LNCaP clone FGC (cell line): ENCODE measurements around the gene ALDOA.
"Not testable (repeated sequence)": the region's sequence is repeated elsewhere in the genome, so short reads cannot be mapped to it uniquely, and the experiment has no call there.

ENCODE experiments used
- DNase-seq: peaks from one replicate; pipeline ENCODE4 v3.0.0-alpha.2; 2011; ENCODE audit warnings: low read depth
- H3K4me3 ChIP-seq: 2 replicates; pipeline ENCODE4 v1.5.1; 2011; ENCODE audit warnings: mild to moderate bottlenecking, low read depth, low read length, control low read depth
- TF ChIP-seq, protein P1 (sequence below): IDR thresholded peaks from 2 replicates; pipeline ENCODE4 v1.5.1; 2012; ENCODE audit warnings: mild to moderate bottlenecking; ENCODE audit not compliant: control insufficient read depth, insufficient read depth; ENCODE audit errors: extremely low read depth

The ALDOA gene

DNA sequence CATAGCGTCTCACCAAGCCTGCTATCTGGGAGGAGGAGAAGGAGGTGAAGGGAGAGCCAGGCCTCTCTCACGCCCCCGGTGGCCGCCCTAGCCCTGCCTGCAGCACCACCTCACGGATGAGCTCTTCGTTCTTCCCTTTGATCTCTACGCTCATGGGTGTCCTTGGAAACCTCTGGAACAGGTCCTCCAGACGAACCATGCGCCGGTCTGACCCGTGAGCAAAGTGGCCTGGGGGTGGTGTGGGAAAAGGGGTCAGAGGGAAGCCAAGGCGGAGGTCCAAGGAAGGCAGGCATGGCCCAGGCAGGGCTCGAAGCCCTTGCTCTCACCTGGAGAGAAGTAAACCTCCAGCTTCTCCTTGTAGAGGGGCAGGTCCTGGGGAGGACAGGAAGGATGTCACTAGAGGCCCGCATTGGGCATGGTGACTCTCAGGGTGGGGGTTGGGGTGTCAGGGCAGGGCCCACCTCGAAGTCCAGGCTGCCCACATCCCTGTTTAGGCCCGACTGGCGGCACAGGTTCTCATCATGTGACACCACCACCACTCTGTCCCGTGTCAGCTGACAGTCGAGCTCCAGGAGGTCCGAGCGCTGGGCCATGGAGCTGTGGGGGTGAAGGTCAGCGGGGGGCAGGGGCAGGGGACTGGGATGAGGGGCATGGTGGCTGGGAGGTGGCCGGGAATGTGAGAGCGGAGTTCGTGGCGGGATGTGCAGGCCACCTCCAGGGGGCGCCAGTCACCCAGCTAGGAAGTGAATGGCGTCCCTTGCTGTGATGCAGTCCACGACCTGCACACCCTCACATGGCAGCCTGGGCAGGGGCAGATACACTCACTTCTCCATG, 46.9 kb downstream of the ALDOA start:
- H3K4me3 ChIP-seq: no peak overlapping the region
- TF ChIP-seq, protein P1, sequence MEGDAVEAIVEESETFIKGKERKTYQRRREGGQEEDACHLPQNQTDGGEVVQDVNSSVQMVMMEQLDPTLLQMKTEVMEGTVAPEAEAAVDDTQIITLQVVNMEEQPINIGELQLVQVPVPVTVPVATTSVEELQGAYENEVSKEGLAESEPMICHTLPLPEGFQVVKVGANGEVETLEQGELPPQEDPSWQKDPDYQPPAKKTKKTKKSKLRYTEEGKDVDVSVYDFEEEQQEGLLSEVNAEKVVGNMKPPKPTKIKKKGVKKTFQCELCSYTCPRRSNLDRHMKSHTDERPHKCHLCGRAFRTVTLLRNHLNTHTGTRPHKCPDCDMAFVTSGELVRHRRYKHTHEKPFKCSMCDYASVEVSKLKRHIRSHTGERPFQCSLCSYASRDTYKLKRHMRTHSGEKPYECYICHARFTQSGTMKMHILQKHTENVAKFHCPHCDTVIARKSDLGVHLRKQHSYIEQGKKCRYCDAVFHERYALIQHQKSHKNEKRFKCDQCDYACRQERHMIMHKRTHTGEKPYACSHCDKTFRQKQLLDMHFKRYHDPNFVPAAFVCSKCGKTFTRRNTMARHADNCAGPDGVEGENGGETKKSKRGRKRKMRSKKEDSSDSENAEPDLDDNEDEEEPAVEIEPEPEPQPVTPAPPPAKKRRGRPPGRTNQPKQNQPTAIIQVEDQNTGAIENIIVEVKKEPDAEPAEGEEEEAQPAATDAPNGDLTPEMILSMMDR: peak; percentile 54
- DNase-seq: no peak

- TF ChIP-seq, protein P1: no peak
- DNase-seq: no peak
- no peak within 1 kb of the TSS for H3K4me3 ChIP-seq
These were observed 47.6 kb downstream of the ALDOA start, which contains the start of gene GDPD3 for GRCh38 chr16:30113031-30113710. TSS of gene GDPD3 (minus strand) at chr16:30113537. CDS start at chr16:30113478, 59 bp downstream.

DNA sequence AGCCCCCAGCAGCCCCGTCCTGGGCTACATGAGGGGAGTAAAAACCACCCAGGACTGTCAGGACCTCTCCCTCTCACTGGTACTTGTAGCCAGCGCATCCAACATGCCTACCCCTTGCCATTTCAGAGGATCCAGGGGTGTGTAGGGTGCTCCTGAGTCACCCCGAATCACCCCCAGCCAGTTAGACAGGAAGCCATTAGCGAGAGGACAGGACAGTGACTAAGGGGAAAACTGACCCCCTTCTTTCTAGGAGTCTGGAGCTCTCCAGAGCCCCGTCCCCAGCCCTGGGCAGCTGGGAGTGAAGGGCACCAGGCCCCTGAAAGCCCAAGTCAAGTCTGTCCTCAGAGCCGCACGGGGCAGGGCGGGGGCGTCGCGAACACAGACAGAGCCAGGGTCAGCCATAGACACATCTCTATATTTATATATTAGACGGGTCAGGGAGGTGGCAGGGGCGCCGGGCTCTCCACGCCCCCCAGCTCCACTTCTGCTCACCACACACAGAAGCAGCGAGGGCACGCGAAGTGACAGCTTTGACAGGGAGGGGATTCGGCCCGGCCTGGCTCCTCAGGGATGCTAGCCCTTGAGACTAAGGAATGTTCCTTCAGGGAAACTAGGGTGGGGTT, 48.3 kb downstream of the ALDOA start:
- TF ChIP-seq, protein P1: no peak
- H3K4me3 ChIP-seq: no peak overlapping the region
- DNase-seq: no peak

DNA sequence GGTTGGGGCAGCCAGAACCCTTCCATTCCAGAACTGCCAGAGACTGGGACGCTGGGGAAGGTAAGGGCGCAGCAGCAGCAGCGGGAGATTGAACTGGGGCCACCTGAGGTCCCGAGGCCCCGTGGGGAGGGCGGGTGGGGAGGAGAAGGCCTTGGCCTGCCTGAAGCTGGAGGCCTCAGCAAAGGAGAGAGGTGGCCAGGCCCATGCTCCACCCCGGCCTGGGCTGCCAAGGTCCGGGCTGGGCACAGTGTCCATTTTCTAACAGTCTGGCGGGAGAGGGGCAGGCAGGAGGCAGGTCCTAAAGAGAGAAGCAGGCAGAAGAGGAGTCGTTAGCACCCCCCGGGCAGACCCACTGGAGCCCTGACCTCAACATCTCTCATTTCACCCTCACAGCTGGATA, 48.9 kb downstream of the ALDOA start:
- no peak for DNase-seq
- H3K4me3 ChIP-seq: no peak overlapping the region
- TF ChIP-seq, protein P1: no peak

GRCh38 chr16:30114833-30115232, 49.3 kb downstream of the ALDOA start:
- not testable (repeated sequence) for H3K4me3 ChIP-seq, DNase-seq

DNA sequence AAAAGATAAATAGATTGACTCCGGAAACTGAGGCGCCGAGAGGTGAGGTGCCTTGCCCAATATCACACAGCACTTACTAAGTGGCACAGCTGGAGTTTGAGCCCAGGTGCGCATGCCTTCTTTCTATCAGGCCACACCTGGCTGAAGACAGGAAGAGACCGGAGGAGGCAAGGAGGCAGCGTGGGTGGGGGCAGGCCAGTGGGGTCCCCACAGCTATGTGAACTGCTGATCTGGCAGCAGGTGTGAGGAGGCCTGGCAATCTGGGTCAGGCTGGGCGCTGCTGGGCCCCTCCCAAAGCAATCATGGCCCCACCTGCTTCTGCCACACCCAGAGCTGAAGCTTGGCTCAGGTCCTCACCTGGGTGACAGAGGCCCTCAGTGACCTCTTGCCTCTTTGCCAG, 49.7 kb downstream of the ALDOA start:
- TF ChIP-seq, protein P1: no peak
- DNase-seq: no peak
- H3K4me3 ChIP-seq: no peak overlapping the region
